Middle frontal gyrus (tissue), 1 donor: ENCODE measurements around the gene SNX6.
"Not testable (repeated sequence)": the region's sequence is repeated elsewhere in the genome, so short reads cannot be mapped to it uniquely, and the experiment has no call there.

Experiments
- DNase-seq: peaks from one replicate; pipeline ENCODE4 v3.0.0-alpha.2; 2015; ENCODE audit warnings: low spot score; ENCODE audit errors: extremely low spot score

The SNX6 gene

DNA sequence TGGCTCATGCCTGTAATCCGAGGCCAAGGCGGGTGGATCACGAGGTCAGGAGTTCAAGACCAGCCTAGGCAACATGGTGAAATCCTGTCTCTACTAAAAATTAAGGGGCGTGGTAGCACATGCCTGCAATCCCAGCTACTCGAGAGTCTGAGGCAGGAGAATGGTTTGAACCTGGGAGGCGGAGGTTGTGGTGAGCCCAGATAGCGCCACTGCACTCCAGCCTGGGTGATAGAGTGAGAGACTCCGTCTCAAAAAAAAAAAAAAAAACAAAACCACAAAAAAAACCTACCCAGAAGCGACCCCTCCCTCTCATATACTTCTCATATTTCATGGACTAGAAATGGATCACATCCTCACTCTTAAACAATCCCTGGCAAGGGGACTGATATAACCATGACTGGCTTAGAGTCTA lies 4.4 kb upstream of the SNX6 start:
- DNase-seq = not testable (repeated sequence)

DNA sequence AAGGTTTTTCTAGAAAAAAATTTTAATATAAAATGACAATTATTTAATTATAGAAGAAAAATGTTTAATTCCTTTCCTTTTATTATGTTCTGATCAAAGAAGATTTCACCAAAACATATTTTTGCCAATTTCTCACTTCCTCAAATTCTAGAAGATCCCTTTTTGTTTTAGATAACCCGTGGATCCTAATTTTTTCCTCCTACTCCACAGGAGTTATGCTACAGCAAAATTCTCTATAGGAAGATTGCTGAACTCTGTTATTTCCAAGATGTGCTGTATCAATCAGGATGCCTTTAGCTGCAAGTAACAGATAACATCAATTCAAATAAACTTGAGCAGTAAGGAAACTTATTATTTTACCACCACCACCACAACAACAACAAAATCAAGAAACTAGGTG lies 3.8 kb upstream of the SNX6 start:
- DNase-seq = no peak

DNA sequence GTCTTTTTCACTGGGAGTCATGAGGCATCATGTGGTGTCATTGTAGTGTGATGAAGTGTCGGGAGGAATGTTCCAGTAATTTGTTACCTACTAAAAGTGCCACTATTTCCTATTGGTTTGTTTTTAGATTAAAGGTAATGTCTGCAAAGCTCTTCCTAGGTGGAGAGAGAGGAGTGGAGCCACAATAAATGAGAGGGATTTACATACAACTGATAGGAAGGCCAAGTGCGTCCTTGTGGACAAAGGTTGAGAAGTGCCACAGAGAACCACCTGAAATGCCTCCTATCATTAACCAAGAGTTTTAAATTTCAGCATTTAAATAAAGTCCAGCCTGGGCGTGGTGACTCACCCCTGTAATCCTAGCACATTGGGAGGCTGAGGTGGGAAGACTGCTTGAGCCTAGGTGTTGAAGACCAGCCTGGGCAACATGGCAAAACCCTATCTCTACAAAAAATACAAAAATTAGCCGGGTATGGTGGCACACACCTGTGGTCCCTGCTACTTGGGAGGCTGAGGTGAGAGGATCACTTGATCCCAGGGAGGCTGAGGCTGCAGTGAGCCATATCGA lies 2.5 kb upstream of the SNX6 start:
- DNase-seq = no peak

DNA sequence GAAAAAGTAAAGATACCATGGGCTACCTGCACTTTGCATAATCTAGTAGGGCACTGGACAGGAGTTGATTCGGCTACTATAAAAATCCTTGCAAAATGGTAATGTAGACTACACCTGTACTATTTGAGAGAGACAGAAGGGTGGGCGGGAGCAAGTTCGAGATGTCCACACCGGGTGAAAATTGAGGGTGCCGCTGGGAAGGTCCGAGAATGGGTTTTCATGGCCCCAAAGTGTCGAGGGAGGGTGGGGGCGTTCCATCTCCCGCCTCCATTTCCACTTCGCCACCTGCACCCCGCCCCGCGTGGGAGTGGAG lies 648 bp downstream of the SNX6 start:
- no peak for DNase-seq

DNA sequence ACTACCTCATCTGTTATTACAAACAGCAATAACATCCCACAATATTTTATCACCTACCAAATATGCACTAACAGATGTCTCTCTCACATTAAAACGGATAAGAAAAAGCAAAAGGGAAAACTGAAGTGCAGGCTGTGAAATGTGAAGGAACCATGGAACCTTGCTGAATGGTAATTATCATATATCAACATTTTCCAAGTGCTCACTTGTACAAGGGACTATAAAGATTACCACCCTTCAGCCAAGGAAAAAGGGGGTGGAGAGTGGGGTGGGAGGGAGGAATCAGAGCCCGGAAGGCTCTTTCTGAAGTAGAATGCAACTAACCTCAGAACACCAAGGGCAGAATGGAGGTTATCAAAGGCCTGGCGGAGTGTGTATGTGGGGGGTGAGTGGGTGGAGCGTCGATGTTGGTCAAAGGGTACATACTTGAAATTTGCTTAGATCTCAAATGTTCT lies 1.2 kb downstream of the SNX6 start:
- no peak for DNase-seq

DNA sequence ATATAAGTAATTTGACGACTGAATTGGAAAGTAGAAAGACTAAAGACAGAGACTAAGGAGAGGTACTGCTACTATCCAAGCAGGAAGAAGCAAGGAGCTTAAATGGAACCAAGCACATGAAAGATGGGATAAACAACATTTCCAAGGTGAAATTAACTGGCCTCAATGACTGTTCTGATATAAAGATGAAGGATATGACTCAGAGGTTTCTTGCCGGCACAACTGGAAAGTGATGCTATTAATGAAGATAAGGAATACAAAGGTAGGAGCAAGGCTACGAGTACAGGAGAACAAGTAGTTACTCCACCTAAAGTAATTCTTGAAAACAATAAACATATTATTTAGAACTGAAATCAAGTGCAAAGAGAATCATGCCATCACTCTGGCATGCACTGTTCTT lies 6.4 kb downstream of the SNX6 start:
- DNase-seq = no peak

DNA sequence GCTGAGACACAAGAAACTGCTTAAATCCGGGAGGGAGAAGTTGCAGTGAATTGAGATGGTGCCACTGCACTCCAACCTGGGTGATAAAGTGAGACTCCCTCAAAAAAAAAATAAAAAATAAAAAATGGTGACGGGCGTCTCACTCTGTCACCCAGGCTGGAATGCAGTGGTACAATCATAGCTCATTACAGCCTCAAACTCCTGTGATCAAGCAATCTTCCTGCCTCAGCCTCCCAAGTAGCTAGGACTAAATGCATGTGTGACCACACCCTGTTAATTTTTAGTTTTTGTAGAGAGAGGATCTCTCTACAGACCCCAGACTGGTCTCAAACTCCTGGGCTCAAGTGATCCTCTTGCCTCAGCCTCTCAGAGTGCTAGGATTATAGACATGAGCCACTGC lies 9.1 kb downstream of the SNX6 start:
- DNase-seq = no peak

DNA sequence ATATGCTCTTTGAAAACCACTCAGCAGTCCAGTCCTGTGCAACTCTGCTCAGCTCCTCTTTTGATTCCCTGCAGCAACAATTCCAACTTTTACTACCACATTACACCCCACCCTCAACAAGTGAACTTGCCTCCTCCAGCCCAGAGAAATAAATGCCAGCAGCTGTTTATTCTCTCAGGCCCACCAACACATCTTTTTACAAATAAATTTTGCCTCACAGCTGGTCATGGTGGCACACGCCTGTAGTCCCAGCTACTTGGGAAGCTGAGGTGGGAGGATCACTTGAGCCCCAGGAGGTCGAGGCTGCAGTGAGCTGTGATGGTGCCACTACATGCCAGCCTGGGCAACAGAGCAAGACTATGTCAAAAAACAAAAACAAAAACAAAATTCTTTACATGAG lies 9.8 kb downstream of the SNX6 start:
- DNase-seq = no peak

DNA sequence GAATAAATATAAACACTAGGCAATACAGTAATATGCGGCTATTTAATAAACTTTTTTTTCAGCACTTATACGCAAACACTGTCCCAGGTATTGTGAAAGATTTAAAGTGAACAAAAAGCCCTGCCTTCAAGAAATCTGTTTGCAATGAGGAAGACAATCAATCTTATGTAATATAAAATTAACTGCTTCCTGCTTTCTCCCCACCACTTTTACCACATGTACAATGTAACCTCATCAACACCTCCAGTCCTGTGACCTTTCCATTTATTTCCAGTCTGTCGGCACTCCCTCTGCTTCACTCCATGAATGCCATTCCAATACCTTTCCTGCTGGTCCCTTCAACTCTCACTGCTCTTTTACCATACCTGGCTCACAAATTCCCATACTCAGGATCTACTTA lies 10.5 kb downstream of the SNX6 start:
- DNase-seq = no peak

DNA sequence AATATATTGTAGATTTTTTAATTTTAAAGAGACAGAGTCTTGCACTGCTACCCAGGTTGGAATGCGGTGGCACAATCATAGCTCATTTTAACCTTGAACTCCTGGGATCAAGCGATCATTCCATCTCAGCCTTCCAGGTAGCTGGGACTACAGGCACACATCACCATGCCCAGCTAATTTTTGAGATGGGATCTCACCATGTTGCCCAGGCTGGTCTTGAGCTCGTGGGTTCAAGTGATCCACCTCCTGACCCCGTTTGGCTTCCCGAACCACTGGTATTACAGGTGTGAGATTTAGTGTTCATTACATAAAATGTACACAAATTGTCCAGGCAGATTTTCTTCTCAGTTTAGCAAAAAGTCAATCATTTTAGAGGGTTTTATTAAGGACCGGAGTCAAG lies 13.6 kb downstream of the SNX6 start:
- no peak for DNase-seq

DNA sequence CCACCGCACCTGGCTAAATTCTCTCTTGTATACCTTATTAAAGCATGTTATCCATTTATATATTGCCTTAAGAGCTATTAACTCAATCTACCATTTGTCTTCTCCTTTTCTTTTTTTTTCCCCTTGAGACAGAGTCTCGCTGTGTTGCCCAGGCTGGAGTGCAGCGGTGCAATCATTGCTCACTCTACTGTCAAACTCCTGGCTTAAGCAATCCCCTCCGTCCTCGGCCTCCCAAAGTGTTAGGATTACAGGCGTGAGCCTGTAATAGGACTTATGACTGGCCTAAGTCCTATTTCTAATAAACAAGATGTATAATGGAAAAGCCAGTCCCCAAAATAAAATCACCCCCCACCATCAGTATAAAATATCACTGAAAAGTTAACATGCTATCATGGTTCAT lies 14.4 kb downstream of the SNX6 start:
- no peak for DNase-seq

DNA sequence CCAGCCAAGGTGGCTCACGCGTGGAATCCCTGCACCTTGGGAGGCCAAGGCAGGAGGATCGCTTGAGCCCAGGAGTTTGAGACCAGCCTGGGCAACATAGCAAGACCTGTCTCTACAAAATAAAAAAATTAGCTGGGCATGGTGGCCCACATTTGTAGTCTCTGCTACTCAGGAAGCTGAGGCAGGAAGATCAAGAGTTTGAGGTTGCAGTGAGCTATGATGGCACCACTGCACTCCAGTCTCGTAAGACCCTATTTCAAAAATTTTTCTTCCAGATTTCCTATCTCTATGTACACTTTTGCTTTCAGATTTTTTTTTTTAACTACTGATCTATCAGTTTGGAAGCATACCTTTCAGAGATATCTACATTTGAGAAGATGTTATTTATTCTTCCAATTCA lies 15.3 kb downstream of the SNX6 start:
- DNase-seq = no peak

DNA sequence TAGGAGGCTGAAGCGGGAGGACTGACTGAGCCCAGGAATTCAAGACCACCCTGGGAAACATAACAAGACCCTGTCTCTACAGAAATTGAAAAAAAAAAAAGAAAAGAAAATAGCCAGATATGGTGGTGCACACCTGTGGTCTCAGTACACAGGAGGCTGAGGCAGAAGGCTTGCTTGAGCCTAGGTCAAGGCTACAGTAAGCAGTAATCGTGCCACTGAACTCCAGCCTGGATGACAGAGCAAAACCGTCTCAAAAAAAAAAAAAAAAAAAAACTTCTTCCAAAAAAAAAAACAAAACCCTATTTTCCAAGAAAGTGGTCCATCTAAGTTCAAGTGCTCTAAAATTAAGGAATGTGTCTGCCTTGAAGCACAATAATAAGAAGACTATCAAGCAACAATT lies 19.8 kb downstream of the SNX6 start:
- DNase-seq = no peak

DNA sequence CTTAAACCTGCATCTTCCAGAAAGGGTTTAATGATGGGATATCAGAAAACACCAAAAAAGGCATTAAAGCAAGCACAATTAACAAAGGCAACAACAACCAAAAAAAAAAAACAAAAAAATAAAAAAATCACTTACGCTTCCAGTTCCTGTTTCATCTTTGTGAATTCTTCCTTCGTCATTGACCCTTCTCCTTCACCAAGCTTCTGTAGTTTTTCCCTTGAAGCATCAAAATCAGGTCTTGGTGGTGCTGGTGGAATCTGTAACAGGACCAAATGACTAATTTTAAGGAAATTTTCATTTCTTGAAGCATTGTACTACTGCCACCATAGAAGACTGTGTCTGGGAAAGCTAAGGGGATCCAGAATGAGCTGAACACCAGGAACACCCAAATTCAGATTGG lies 24.5 kb downstream of the SNX6 start:
- no peak for DNase-seq

DNA sequence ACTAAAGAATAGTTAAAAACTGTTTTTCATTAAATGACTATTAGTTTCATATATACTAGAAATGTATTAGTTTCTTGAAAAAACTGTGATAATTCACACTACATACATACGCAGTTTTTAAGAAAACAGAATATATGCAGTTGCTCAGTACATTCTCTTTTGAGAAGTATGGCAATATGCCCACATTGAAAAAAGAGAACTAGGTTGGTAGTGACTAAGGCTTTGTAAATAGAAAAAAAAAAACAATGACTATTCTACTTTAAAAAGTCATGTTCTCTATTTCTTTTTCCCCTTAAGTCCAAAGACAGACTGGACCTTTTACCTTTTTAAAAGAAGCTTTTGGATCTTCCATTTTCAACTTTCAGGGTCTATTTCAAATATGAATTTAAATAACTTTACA lies 25.0 kb downstream of the SNX6 start:
- no peak for DNase-seq

DNA sequence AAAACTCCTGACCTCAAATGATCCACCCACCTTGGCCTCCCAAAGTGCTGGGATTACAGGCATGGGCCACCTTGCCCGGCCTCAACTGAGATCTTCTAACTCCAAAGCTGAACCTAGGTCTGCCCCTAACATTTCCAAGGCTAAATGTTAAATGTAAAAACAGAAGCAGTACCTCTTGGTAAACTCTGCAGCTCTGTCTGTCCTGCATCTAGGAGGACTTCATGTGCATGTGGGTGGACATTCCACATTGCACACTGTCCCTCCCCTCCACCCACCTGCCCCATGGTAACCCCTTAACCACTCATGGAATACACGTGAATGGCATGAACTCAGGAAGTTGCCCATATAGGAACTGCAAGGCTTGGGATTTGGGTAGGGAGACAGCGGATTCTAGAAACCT lies 33.1 kb downstream of the SNX6 start:
- DNase-seq = no peak

DNA sequence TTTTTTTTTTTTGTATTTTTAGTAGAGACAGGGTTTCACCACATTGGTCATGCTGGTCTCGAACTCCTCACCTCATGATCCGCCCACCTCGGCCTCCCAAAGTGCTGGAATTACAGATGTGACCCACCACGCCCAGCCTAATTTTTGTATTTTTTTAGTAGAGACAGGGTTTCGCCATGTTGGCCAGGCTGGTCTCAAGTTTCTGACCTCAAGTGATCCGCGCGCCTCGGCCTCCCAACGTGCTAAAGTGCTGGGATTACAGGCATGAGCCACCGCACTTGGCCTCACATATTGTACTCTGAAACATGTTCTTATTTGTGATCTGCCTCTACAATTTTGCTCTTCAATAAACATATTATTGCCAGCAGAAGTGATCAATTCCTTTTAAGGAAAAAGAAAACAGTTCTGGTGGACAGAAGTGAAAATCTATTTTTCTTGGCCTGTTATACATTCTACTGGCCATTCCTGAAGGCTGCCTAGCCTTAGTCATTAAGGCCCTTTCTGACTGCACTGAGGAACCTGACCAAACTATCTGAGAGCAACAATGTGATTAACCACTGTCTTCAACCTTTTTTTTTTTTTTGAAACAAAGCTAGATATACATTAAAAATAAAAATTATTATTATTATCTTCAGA lies 36.1 kb downstream of the SNX6 start:
- DNase-seq = no peak

DNA sequence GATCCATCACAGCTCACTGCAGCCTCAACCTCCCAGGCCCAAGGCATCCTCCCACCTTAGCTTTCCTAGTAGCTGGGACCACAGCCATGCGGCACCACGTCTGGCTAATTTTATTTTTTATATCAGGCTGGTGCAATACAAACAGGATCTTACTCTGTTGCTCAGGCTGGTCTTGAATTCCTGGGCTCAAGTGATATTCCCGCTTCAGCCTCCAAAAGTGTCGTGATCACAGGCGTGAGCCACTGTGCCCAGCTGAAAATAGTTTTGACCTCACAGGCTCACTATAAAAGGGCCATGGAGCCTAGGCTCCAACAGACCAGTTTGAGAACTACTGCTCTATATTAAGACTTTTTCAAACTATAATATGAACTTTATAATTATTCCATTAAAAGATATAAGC lies 37.3 kb downstream of the SNX6 start:
- DNase-seq = no peak

DNA sequence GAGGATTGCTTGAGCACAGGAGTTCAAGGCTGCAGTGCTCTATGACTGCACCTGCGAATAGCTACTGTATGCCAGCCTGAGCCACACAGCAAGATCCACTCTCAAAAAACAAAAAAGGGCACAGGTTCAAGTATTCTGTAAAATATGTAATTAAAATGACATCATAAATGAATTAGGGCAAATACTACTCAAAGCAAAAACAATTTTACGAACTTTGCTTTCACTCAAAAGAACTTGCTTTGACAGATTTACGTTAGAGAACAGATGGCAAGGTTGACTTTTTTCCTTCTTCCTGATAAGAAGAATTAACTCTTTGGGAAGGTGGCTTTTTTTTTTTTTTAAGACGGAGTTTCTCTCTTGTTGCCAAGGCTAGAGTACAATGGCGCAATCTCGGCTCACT lies 46.4 kb downstream of the SNX6 start:
- no peak for DNase-seq

DNA sequence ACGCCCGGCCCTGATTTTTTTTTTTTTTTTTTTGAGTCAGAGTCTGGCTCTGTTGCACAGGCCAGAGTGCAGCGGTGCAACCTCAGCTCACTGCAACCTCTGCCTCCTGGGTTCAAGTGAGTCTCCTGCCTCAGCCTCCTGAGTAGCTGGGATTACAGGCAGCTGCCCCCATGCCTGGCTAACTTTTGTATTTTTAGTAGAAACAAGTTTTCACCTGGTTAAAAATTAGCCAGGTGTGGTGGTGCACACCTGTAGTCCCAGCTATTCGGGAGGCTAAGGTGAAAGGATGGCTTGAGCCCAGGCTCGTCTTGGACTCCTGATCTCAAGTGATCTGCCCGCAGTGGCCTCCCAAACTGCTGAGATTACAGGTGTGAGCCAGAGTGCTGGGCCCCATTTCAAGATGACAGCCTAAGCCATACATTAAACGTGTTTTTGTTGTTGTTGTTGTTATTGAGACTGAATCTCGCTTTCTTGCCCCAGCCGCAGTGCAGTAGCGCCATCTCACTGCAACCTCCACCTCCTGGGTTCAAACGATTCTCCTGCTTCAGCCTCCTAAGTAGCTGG lies 47.7 kb downstream of the SNX6 start:
- DNase-seq = no peak

DNA sequence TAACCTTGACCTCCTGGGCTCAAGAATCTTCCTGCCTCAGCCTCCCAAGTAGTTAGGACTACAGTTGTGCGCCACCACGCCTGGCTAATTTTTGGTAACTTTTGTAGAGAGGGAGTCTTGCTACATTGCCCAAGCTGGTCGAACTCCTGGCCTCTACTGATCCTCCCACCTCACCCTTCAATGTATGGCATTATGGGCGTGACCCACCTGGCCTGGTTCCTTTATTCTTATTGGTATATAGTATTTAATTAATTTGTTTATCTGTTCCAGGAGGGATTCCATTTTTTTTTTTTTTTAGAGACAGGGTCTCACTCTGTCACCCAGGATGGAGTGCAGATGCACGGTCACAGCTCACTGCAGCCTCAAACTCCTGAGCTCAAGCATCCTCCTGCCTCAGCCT lies 49.6 kb downstream of the SNX6 start:
- DNase-seq = no peak

DNA sequence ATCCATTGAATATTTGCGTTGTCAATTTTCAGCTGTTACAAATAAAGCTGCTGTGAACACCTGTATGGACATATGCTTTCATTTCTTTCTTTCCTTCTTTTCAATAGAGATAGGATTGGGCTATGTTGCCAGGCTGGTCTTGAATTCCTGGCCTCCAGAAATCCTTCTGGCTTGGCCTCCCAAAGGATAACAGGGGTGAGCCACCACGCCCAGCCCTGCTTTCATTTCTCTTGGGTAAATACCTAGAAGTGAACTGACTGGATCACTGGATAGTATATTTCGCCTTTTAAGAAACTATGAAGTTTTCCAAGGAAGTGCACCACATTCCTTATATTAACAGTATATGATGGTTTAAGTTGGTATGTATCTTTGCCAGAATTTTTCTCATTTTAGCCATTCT lies 58.2 kb downstream of the SNX6 start:
- no peak for DNase-seq

DNA sequence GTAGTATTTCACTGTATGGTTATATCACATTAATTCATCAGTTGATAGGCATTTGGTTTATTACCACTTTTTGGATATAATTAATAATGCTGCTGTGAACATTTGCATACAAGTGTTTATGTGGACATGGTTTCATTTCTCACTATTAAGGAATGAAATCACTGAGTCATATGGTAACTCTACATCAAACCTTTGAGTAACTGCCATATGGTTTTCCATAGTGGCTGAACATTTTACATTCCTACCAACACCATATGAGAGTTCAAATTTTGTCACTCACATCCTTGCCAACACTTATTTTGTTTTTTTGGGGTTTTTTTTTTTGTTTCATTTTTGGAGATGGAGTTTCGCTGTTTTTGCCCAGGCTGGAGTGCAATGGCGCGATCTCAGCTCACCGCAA lies 60.2 kb downstream of the SNX6 start:
- no peak for DNase-seq

DNA sequence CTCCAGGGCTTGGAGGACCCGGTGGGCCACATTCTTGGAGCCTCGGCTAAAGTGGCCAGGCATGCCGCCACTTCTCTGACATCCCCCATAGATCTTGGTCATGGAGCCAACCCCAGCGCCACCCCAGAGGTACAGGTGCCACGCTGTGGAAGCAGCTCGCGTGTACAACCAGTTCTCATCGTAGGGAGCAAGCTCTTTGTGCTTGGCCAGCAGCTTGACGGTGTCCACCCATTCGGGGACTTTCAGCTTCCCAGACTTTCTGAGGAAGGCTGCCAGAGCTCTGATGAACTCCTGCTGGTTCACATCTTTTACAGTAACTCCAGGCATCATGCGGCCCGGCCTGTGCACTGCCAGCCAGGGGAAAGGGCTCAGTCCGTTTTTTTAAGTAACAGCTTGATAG lies 61.1 kb downstream of the SNX6 start:
- no peak for DNase-seq
